ENCODE measurements around the gene SYNPR.

Gene SYNPR

DNA sequence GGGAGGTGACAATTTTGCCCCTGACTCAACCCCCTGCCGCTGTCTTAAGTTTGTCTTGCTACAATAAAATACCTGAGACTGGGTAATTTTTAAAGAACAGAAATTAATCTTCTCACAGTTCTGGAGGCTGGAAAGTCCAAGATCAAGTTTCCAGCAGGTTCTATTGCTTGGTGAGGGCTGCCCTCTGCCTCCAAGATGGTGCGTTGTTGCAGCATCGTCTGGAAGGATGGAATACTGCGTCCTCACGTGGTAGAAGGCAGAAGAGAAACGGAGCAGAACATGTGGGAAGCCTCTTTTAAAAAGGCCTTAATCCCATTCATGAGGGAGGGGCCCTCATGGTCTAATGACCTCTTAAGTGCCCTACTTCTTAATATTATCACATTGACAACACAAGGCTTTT is 287.1 kb downstream of the SYNPR start:
- no peak for TF ChIP-seq CTCF (IDR thresholded peaks at IDR 0.05; ENCODE audit: extremely low read depth, missing control alignments)
- DNase-seq (ENCODE audit: low spot score), result no peak

GRCh38 chr3:63571682-63572081 is 293.6 kb downstream of the SYNPR start:
- TF ChIP-seq CTCF (IDR thresholded peaks at IDR 0.05; ENCODE audit: extremely low read depth, missing control alignments), result no peak
- DNase-seq (ENCODE audit: low spot score), result no peak

DNA sequence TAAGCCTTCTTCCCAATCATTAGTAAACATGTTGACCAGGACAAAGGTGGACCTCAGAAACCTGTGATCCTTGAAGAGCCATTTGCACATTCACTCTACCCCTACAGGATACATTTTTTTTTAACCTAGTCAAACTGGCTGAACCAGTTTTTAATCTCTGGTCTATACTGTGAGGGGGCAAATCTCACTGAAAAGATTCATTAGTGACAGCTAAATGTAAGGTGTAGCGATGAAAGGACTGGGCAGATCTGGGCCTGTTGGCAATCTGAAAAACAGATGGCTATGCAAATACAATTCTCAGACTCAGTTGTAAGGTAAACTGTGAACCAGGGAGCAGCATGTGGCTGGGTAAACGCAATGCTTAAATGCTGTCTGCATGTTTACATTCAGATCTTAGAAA is 298.7 kb downstream of the SYNPR start:
- TF ChIP-seq CTCF (IDR thresholded peaks at IDR 0.05; ENCODE audit: extremely low read depth, missing control alignments), result no peak
- no peak for DNase-seq (ENCODE audit: low spot score)

- no peak for DNase-seq (ENCODE audit: low spot score)
- no peak for TF ChIP-seq CTCF (IDR thresholded peaks at IDR 0.05; ENCODE audit: extremely low read depth, missing control alignments)
Observed at GRCh38 chr3:63578858-63579257, 300.8 kb downstream of the SYNPR start.

- no peak for DNase-seq (ENCODE audit: low spot score)
- TF ChIP-seq CTCF (IDR thresholded peaks at IDR 0.05; ENCODE audit: extremely low read depth, missing control alignments), result no peak
Observed at GRCh38 chr3:63580151-63580550, 302.0 kb downstream of the SYNPR start.

DNA sequence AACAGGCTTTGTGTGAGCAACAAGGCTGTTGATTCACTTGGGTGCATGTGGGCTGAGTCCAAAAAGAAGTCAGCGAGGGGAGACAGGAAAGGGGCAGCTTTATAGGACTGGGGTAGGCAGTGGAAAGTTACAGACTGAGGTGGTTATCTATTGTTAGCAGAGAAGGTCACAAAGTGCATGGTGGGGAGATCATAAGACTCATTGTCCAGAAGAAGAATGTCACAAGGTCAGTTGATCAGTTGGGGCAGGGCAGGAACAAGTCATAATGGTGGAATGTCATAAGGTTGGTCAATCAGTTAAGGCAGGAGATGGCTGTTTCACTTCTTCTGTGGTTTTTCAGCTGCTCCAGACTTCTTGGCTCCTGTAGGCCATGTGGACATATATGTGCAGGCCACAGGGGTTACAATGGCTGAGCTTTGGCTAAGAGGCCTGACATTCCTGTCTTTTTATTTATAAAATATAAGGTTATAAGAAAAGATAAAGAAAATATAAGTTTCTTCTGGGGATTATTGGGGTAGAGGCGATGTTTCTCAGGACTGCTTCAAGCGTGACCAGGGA is 304.9 kb downstream of the SYNPR start:
- TF ChIP-seq CTCF (IDR thresholded peaks at IDR 0.05; ENCODE audit: extremely low read depth, missing control alignments), result no peak
- DNase-seq (ENCODE audit: low spot score), result no peak

- no peak for DNase-seq (ENCODE audit: low spot score)
- no peak for TF ChIP-seq CTCF (IDR thresholded peaks at IDR 0.05; ENCODE audit: extremely low read depth, missing control alignments)
Observed at GRCh38 chr3:63584681-63585080, 306.6 kb downstream of the SYNPR start.

Data from GM20000 (cell line).